ENCODE results near the gene UNC13B.

- no peak for TF ChIP-seq POLR2A (IDR thresholded peaks at IDR 0.05)
- TF ChIP-seq CTCF (IDR thresholded peaks at IDR 0.05), result no peak
These were observed 163.2 kb downstream of the UNC13B start for GRCh38 chr9:35324966-35325365.
